H4 (cell line): ENCODE results near the gene TMEM235. TPM values are rescaled to one million over a fixed set of nuclear protein-coding genes. Genes with fewer than 3 reads are reported as not detected.
"Not testable (repeated sequence)": the region's sequence is repeated elsewhere in the genome, so short reads cannot be mapped to it uniquely, and the experiment has no call there.

Experiments used
- DNase-seq: peaks from one replicate; pipeline ENCODE4 v3.0.0-alpha.2; 2015; ENCODE audit warnings: low spot score
- total RNA-seq: library from RNA; depleted of rRNA; stranded (reverse); fragments of >200 nt; shearing (Covaris generic); gene quantifications from 2 replicates; pipeline ENCODE4 v1.2.3, GENCODE V29; 2014

The TMEM235 gene
- total RNA-seq, 1 experiment from 2014 or later, result not detected

GRCh38 chr17:78238823-78239488, 7.5 kb downstream of the TMEM235 start:
- DNase-seq, result no peak

GRCh38 chr17:78239489-78239931, 8.1 kb downstream of the TMEM235 start:
- DNase-seq, result no peak

GRCh38 chr17:78240012-78240655, 8.7 kb downstream of the TMEM235 start:
- DNase-seq, result no peak

- DNase-seq, result no peak
Observed at GRCh38 chr17:78240839-78241238, 9.4 kb downstream of the TMEM235 start.

GRCh38 chr17:78241277-78242023, 10.0 kb downstream of the TMEM235 start:
- peak; percentile 60 for DNase-seq

GRCh38 chr17:78242024-78242742, 10.8 kb downstream of the TMEM235 start:
- DNase-seq, result no peak

- DNase-seq, result no peak
Observed at GRCh38 chr17:78247304-78247703, 15.9 kb downstream of the TMEM235 start.

- no peak for DNase-seq
Observed at GRCh38 chr17:78248051-78248914, 16.9 kb downstream of the TMEM235 start.

GRCh38 chr17:78249074-78249817, 17.8 kb downstream of the TMEM235 start:
- DNase-seq, result no peak

- no peak for DNase-seq
Observed at GRCh38 chr17:78249818-78250806, 18.7 kb downstream of the TMEM235 start.

GRCh38 chr17:78250891-78251772, 19.7 kb downstream of the TMEM235 start:
- peak; percentile 82 for DNase-seq

GRCh38 chr17:78251773-78252103, 20.3 kb downstream of the TMEM235 start:
- no peak for DNase-seq

- DNase-seq, result no peak
Observed at GRCh38 chr17:78252111-78252634, 20.7 kb downstream of the TMEM235 start.

- no peak for DNase-seq
Observed at GRCh38 chr17:78252701-78253635, 21.5 kb downstream of the TMEM235 start.

GRCh38 chr17:78253636-78253945, 22.2 kb downstream of the TMEM235 start:
- DNase-seq, result not testable (repeated sequence)

GRCh38 chr17:78253946-78254672, 22.7 kb downstream of the TMEM235 start:
- peak; percentile 75 for DNase-seq
